CD4-positive, alpha-beta T cell treated with Interleukin-4 for 4 hours (primary cell): Measurements from ENCODE around the gene PCA3.

Experiments used
- DNase-seq: peaks from one replicate; pipeline ENCODE4 v3.0.0-alpha.2; 2020

The PCA3 gene

DNA sequence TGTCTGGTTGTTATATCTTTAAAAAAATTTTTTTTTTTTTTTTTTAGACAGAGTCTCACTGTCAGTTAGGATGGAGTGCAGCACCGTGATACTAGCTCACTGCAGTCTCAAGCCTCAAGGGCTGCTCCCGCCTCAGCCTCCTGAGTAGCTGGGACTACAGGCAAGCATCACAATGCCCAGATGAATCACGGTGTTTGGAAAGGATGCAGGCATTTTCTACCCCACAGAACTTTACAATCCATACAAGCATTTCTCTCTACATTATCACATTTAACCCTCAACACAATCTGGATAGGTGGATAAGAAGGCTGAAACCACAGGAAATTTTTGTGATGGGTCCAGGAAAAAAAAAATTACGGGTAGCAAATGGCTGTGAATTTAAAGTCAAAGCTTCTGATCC lies 5.8 kb upstream of the PCA3 start:
- DNase-seq: no peak

DNA sequence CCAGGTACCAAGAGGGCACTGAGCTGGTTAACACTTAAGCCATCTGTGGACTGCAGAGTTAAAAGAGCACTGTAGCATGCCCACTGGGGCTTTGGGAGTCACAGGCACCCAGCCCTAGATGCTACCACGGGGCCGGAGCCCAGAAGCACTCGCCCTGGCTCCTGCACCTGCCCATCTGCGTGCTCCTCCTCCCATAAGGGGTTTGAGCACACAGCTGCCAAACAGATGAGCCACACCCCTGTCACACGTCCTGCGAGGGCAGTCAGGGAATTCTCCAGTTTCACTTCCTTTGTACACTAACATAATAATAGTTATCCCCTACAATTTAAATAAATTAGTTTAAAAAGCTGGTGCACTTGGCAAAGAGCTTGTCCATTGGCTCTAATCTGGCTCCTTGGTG lies 4.5 kb upstream of the PCA3 start:
- no peak for DNase-seq

DNA sequence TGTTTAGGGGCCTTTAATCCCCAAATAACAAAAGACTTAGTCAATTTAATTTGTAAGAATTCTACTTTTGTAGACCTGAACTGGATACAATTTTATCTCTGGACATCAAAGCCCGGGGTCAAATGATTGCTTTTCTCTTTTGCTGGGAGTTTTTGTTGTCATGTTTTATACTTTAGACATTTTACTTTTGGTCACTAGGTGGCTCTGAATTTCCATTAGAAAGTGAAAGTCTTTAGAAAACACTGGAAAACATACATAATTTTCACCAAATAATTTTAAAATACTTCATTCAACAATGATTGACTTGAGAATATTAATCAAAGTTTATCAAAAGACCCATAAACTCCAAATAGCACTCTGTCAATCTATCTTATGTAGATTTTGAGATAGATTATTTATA lies 2.8 kb upstream of the PCA3 start:
- no peak for DNase-seq

DNA sequence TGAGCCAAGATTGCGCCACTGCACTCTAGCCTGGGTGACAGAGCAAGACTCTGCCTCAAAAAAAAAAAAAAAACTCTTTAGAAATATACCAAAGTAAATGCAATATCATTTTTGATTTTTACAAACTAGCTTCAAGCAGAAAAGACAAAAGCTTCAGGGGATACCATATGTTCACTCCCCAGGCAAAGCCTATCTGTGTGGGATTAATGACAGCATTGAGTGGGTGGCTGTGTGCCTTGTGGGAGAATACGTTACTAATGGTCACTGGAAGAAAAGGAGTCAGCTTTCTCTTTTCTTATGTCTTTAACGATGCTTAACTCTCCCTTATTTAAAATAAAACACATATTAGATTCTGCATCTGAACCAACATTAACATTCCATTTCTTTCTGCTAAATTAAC lies 1.9 kb downstream of the PCA3 start:
- DNase-seq: no peak

DNA sequence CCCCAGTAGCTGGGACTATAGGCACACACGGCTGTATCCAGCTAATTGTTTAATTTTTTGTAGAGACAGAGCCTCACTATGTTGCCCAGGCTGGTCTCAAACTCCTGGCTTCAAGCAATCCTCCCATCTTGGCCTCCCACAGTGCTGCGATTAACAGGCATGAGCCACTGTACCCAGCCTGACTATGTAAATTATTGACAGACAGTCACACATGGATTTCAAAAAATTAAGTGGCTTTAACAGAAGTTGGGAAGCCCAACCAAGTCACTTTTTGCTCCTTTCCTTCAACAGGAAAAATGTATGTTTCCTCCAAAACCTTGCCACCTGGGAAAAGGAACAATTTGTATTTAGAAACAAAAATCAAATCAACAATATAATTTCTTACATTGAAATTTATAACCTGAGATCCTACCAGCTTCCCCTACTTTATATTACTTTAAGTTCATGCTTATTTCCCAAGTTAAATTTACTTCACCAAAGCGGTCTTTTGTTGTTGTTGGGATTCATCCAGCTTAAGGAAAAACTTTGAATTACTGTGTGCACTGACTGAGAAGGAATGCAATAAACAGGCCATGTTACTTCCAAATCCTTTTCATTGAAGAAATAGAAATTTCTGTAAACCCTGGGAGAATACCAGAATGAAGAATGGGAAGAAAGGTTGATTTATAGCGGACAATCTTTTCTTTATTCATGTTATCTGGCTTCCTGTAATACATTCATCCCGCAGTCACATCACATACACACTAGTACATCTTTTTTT lies 8.6 kb downstream of the PCA3 start:
- no peak for DNase-seq

DNA sequence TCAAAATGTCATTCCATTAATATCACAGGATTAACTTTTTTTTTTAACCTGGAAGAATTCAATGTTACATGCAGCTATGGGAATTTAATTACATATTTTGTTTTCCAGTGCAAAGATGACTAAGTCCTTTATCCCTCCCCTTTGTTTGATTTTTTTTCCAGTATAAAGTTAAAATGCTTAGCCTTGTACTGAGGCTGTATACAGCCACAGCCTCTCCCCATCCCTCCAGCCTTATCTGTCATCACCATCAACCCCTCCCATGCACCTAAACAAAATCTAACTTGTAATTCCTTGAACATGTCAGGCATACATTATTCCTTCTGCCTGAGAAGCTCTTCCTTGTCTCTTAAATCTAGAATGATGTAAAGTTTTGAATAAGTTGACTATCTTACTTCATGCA lies 20.6 kb downstream of the PCA3 start:
- no peak for DNase-seq

DNA sequence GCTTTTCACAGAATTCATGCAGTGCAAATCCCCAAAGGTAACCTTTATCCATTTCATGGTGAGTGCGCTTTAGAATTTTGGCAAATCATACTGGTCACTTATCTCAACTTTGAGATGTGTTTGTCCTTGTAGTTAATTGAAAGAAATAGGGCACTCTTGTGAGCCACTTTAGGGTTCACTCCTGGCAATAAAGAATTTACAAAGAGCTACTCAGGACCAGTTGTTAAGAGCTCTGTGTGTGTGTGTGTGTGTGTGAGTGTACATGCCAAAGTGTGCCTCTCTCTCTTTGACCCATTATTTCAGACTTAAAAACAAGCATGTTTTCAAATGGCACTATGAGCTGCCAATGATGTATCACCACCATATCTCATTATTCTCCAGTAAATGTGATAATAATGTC lies 21.3 kb downstream of the PCA3 start:
- DNase-seq: no peak

DNA sequence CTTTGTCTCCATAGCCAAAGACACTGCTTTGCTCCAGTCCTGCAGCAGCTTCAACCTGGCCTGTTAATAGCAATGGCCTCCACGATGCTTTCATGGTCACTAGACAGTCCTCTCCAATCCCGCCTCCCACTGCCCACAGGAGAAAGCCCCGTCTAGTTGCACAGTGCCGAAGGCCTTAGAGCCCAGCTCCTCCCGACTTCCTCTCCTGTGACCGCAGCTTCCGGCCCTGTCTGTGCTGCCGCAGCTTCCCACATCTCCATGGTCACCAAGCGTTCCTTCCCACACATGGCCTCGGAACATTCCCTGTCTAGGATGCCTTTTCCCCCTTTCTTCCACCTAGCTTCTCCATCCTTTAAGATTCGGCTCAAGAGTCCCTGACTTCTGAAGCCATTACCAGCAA lies 23.4 kb downstream of the PCA3 start:
- no peak for DNase-seq

DNA sequence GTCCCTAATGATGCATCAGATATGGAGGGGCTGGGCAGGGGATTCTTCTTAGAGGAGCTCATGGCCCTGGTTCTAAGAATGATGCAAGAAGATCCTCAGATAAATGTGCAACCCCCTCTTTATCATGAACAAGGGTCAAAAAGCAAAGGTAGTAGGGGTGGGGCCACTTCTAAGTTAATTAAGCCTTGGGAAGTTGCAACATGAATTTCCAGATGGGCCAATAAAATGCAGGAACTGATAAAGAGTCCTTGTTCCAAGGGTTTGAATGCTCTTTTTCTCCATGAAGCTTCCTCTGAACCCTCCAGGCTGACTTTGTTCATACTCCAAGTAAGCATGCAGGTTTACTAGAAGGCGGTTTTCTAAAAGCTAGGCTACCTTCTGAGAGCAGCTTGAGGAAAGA lies 25.6 kb downstream of the PCA3 start:
- no peak for DNase-seq

DNA sequence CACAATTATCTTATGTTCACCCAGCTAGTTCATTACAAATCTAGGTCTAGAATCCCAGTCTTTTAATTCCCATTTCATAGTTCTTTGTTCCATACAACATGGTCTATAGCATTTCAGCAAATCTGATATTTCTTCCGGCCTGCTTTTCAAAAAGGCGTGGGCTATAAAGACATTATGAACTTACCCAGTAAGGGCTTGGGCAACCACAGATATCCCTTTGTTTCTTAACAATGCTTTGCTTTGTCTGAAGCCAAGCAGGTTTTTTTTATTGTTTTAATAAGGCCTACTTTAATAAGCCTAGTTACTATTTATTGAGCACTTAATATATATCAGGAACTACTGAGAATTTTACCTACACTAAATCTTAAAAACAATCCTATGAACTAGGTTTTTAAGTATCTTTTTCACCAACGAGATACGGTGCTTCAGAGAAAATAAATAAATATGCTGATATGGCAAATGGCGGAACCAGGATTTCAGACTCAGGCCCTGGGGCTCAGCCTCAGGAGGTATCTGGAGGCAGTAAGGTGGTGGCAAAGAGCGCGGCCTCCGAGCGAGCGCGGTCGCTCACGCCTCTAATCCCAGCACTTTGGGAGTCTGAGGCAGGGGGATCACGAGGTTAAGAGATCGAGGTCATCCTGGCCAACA lies 29.7 kb downstream of the PCA3 start:
- no peak for DNase-seq

DNA sequence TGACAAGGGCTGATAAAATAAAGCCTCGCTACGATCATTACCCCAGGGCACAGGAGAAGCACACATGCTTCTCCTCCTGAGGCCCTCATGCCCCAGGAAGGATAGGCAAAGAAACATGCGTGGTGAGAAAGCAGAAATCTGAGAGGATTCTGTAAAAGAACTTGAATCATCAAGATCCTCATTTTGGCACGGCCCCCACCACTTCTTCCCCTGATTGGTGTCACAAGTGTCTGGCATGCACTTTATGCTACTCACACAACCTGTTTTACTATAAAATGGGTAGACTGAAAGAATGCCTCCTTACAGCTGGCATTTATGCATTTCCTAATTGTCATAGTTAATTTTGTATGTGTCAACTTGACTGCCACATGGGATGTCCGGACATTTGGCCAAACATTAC lies 32.1 kb downstream of the PCA3 start:
- DNase-seq: no peak

DNA sequence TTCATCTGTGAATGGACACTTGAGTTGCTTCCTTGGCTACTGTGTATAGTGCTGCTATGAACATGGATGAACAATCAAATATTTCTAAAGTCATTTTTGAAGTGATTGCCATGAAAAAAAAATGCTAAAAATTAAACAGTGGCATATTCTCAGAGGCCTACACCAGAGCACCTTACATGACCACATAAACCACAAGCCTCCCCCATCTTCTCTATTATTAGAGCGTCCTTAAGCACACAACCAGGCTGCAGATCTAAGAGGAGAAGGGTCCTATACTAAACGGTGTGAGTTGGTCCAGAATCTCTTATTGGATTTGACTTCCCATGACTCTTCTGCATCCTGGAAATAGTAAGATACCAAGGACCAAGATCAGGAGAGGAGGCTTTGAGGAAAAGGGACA lies 34.3 kb downstream of the PCA3 start:
- DNase-seq: no peak

DNA sequence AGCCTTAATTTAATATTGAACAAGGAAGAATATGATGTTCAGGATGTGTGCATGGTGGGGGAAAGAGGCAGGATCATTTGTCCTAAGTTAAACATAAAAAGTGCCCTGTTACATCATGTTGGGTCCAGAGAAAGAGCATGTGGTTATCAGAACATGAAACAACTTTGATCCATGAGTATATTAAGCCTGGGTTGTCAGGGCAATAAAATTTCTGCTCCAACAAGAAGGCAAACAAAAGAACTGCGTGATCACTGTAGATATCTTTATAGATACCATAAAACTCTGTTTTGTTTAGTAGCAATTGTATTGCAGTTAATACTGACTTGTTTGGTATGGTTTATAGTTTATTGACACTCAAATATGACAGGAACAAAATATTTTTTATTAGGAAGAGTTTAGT lies 35.2 kb downstream of the PCA3 start:
- no peak for DNase-seq

DNA sequence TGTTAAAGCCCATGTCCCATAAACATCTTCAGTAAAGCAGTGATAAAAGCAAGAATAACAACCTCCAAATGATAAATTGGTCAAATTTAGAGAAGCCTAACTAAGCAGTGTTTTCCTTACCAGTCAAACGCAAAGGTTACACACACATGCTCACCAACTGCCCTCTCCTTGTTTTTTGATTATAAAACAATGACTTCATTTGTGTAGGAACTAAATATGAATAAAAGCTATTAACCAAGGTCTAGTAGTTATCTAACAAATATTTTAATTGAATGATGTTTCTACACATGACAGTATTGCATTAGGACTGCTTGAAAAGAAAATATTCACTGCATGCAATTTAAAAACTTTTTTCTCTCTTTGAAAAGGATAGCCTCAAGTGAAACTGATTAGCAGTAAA lies 36.7 kb downstream of the PCA3 start:
- no peak for DNase-seq

DNA sequence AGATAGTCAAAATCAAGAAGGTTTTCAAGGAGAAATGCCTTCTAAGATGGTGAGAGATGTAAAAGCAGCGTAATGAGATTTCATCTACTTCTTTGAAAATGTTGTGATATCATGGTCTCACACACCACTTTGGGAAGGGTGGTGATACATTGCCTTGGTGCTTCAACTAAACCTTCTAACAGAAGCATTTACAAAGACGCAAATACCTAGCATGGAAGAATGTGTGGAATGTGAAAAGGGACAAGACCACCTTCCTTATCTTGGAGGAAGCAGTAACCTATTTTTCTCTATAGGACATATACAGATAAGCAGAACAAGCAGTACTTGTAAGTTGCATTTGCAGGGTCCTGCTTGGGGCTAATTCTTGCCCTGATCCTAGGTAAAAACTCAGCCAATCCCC lies 38.8 kb downstream of the PCA3 start:
- DNase-seq: no peak

DNA sequence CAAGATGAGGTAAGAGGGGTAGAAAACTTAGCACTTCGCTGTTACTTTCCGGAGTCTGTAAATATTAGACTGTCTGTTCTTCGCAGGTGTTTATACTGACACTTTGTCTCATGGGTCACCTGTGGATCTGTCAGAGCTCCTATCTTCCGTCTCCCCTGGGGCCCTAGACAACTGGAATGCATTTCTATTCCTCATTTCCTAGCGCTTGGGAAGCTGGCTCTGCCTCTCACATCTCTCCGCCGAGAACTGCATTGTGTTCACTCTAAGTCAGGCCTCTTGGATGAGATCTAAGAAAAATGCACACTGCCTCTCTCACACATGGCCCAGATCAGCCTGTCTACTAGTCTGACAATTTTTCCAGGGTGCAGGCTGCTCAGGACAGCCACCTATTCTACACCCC lies 39.5 kb downstream of the PCA3 start:
- no peak for DNase-seq

DNA sequence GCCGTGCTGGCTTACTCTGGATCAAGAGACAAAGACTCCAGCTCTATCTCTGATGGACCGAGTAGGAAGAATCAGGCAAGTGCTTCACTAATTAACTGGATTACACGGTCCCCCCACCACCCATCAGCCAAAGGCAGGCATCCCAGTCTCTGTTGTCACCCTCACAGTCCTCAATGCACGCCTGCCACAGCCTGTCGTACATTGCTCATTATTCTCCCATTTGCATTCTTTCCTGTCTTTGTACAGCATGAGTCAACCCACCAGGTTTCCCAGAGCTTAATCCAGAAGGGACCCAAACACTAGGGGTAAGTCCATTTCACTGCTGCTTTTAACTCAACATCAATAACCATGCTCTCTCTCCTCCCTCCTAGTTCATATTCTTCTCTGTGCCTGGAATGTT lies 44.4 kb downstream of the PCA3 start:
- no peak for DNase-seq

DNA sequence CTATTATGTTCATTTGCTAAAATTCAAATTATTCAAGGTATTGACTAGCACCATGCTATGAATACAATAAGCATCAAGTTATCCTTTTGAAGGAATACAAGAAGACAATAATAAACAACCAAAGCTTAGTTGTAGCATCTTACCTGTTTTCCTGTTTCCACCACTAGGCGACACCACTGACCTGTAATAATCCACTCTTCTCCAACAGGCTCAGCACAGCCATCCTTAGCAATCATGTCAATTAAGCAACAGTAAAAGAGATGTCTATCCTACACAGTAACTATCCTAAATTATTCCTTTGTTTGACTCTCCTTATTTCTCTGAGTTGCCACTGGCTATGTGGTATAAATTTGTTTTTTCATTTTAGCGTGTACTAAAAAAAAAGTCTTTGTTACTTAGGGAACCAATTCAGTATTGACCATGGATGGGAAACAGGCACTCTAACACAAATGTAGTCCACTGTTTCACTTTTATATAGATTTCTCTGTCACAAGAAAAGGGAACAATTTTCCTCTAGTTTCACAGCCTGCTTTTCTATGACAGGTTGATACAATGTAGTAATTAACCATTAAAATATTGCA lies 46.2 kb downstream of the PCA3 start:
- peak; percentile 3 for DNase-seq

DNA sequence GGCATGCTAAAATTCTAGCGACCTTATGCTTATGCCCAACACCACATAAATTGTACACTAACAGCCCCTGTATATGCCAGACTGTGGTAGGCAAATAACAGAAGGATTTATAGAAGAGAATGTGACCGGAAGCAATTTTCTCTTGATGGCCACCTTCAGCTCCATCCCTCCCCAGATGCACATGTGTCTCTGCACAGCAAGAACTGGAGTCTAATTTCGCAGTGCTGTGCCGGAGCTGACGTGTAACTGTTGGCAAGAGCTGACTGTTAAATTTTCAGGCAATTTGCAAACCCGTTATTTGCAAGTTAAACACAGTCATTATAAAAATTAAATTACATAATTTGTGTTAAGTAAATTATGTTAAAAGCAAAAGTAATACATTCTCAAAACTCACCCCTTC lies 48.4 kb downstream of the PCA3 start:
- no peak for DNase-seq

DNA sequence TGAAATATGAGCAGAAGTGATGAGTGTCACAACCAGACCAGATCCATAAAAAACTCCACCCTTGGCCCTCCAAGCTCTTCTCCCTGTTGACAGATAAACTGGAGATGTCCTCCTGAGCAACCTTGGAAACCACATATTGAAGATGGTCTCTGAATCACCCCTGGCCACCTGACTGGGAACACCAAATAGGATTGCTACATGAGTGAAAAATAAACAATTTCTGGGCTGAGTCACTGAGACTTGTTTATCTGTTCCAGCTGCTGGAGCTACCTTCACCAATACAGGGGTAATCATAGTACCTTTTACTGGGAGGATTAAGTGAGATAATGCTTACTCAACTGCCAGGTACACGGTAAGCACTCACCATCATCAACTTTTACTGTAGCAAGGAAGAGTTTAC lies 53.3 kb downstream of the PCA3 start:
- no peak for DNase-seq

DNA sequence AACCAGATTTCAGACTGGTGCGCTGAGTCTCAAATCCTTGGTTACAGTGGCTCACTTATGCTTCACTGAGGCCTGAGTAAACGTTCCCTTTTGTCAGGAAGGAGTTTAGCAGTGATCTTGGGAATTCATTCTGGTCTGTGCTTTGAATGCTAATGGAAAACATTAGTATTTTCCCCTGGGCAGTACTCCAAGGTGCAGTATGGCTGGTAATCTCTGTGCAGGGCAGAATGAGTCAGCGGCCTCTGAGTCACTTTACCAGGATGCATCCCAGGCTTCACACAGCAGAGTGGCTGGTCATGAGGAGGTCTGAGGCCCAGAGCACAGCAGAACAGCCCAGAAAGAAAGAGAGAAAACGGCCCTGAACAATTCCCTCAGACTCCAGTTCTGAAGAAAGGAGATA lies 54.0 kb downstream of the PCA3 start:
- DNase-seq: no peak

DNA sequence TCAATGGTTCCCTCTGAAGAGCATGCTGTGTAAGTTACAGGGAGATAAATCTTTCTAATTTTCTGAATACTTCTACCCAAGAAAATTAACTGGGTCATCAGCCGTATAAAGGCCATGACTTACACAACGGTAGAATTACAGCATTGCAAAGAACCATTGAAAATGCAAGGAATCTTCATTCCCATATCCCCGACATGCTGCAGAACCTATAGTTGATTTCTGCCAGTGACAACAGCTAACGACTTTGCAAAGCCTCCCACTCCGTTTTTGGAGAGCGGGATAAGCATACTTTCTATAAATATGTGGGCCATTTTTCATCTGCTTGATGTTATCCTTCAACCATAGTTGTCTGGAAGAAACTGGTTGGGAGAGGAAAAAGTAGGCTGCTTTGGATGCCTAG lies 56.2 kb downstream of the PCA3 start:
- no peak for DNase-seq

DNA sequence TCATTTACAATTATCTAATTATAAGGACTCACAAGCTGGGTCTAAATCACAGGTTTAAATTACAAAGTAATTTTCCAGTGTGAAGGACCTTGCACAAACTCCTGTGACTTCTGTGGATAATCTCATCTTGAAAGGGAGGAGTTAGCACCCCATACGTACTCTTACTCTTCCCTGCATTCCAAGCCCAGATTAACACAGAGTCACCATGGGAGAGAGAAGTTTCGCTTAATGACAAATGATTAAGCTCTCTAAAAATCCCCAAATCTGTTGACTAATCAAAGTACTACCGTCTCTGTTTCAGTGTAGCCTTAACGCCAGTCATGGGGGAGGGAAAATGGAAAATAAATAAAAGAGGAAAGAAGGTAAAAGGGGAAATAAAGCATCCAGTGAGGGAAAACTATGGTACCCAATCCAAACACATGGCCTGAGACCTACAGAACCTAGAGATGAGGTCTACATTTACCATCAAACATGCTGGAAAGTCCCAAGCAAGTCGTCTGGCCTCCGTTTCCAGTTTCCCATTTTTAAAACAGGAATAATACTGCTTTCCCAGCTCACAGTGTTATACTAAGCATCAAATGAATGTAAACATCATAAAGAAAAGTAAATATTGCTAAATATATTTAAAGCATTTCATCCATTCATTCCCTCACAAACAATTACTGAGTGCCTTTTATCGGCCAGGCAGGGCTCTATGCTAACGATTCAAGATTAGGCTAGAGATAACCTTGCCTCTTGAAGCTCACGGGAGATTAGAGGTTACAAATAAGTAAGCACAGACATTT lies 63.2 kb downstream of the PCA3 start:
- no peak for DNase-seq

DNA sequence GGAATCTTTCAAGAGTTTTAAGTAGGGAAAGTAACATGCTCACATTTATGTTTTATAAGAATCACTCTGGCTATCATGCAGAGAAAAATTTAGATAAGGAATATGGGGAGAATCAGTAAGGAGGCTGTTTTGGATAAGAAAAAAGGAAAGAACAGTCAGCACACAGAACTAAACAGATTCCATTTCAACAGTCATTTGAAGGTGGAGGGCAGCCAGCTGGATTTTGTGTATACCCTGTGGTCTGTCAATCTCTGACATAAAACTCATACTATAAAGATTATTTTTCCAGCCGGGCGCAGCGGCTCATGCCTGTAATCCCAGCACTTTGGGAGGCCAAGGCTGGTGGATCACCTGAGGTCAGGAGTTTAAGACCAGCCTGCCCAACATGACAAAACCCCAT lies 64.2 kb downstream of the PCA3 start:
- no peak for DNase-seq
